ENCODE data around the gene CYSLTR1.
"Not testable (repeated sequence)": the region's sequence is repeated elsewhere in the genome, so short reads cannot be mapped to it uniquely, and the experiment has no call there.

- TF ChIP-seq CTCF, POLR2A (IDR thresholded peaks at IDR 0.05): not testable (repeated sequence)
These were observed 101.4 kb downstream of the CYSLTR1 start for GRCh38 chrX:78226047-78226446.
